OCI-LY3 (cell line): ENCODE measurements around the gene PDK1.

Source experiments
- H2AFZ ChIP-seq: fragments of 200-600, 300-600 bp; shearing (Covaris generic); 2 replicates; pipeline ENCODE4 v1.6.0; 2014; ENCODE audit warnings: antibody characterized with exemption, low read depth, low read length
- H3K27ac ChIP-seq: fragments of 200-600, 300-600 bp; sonication (generic); 2 replicates; pipeline ENCODE4 v1.5.1; 2014; ENCODE audit warnings: mild to moderate bottlenecking, low read length, moderate library complexity, mixed read lengths
- H3K27me3 ChIP-seq: fragments of 200-600, 300-600 bp; sonication (generic); 2 replicates; pipeline ENCODE4 v1.6.1; 2014; ENCODE audit warnings: low read depth, low read length, mixed read lengths
- H3K36me3 ChIP-seq: fragments of 200-600, 300-600 bp; sonication (generic); replicated peaks from 2 replicates; pipeline ENCODE3; 2014; ENCODE audit warnings: low read depth, low read length, mixed read lengths
- H3K4me1 ChIP-seq: fragments of 300-600, 200-600 bp; sonication (generic); 2 replicates; pipeline ENCODE4 v1.6.1; 2014; ENCODE audit warnings: low read length, mixed read lengths
- H3K4me2 ChIP-seq: fragments of 200-600, 300-600 bp; sonication (generic); 2 replicates; pipeline ENCODE4 v1.6.1; 2014; ENCODE audit warnings: low read length, mixed read lengths
- H3K4me3 ChIP-seq: fragments of 300-600, 200-600 bp; sonication (generic); 2 replicates; pipeline ENCODE4 v1.5.1; 2014; ENCODE audit warnings: antibody characterized with exemption, mild to moderate bottlenecking, low read length, moderate library complexity
- H3K79me2 ChIP-seq: fragments of 300-600, 200-600 bp; shearing (Covaris generic); 2 replicates; pipeline ENCODE4 v1.6.1; 2014; ENCODE audit warnings: mild to moderate bottlenecking, low read length, mixed read lengths
- H3K9ac ChIP-seq: fragments of 300-600, 200-600 bp; shearing (Covaris generic); 2 replicates; pipeline ENCODE4 v1.6.0; 2014; ENCODE audit warnings: mild to moderate bottlenecking, low read length, moderate library complexity
- H3K9me3 ChIP-seq: fragments of 200-600, 300-600 bp; shearing (Covaris generic); 2 replicates; pipeline ENCODE4 v1.6.1; 2014; ENCODE audit warnings: low read length, mixed read lengths; ENCODE audit not compliant: insufficient read depth
- H4K20me1 ChIP-seq: fragments of 200-600, 300-600 bp; sonication (generic); 2 replicates; pipeline ENCODE4 v1.6.1; 2016; ENCODE audit warnings: low read length, mixed read lengths; ENCODE audit not compliant: insufficient read depth
- EZH2phosphoT487 ChIP-seq: fragments of 200-600 bp; shearing (Covaris generic); IDR thresholded peaks from 2 replicates; pipeline ENCODE4 v1.6.1; 2018; ENCODE audit warnings: antibody characterized with exemption, mixed run types, low read depth
- TF ChIP-seq, protein P1 (sequence below): fragments of 200-600, 300-600 bp; sonication (generic); IDR thresholded peaks from 2 replicates; pipeline ENCODE4 v1.5.1; 2014; ENCODE audit warnings: antibody characterized with exemption, low read length, low read depth

Gene PDK1

DNA sequence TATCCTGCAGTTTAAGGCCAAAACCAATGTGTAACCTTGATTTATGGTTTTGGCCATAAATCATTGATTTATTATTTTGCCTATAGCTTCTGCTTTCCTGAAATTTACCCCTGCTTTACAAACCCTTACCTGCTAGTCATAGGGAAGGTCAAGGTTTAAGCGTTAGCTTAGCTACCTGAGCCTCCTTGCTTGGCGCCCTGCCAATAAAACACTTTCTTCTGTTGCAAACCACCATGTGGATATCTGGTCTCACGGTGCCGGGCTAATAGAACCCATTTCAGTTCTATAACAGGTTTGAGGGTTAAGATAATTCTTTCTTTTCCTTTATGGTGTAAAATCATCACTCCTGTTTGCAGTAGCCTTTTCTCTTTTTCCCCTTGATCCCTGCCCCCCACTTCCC, 72.2 kb downstream of the PDK1 start:
- Histone ChIP-seq H3K36me3 (peaks cover 25% of the 10 kb centered on the region), H4K20me1 (no peaks in the 10 kb centered on the region), H3K9ac (no peak overlapping the region), H3K27me3 (no peaks in the 10 kb centered on the region), H3K9me3 (no peaks in the 10 kb centered on the region), H3K4me1 (no peaks in the 10 kb centered on the region), H3K4me2 (no peak overlapping the region), H3K4me3 (no peak overlapping the region), H3K27ac (no peak overlapping the region), H3K79me2 (no peaks in the 10 kb centered on the region), H2AFZ (no peak overlapping the region)
- TF ChIP-seq, protein P1, sequence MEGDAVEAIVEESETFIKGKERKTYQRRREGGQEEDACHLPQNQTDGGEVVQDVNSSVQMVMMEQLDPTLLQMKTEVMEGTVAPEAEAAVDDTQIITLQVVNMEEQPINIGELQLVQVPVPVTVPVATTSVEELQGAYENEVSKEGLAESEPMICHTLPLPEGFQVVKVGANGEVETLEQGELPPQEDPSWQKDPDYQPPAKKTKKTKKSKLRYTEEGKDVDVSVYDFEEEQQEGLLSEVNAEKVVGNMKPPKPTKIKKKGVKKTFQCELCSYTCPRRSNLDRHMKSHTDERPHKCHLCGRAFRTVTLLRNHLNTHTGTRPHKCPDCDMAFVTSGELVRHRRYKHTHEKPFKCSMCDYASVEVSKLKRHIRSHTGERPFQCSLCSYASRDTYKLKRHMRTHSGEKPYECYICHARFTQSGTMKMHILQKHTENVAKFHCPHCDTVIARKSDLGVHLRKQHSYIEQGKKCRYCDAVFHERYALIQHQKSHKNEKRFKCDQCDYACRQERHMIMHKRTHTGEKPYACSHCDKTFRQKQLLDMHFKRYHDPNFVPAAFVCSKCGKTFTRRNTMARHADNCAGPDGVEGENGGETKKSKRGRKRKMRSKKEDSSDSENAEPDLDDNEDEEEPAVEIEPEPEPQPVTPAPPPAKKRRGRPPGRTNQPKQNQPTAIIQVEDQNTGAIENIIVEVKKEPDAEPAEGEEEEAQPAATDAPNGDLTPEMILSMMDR: no peak
- no peak for TF ChIP-seq EZH2phosphoT487

DNA sequence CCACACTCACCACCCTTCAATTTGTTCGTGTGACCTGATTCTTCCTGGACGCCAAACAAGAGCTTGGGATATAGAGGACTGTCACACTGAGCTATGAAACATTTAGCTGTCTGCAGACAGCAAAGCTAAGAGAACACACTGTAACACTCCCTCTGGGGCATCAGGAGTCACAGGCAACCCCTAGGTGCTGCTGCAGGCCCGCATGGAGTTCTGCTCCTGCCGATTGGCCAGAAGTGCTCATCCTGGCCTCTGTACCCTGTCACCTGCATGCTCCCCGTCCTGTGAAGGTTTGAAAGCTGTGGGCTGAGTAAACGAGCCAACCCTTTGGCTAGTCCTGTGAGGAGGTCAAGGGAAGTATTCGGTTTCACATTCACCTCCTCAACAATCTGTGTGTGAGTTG, 73.7 kb downstream of the PDK1 start:
- peaks cover 10% of the 10 kb centered on the region for H3K36me3 ChIP-seq
- no peak overlapping the region for H3K4me2 ChIP-seq
- H3K4me1 ChIP-seq: no peaks in the 10 kb centered on the region
- H4K20me1 ChIP-seq: no peaks in the 10 kb centered on the region
- H2AFZ ChIP-seq: no peak overlapping the region
- no peaks in the 10 kb centered on the region for H3K9me3 ChIP-seq
- no peak overlapping the region for H3K9ac ChIP-seq
- H3K27ac ChIP-seq: no peak overlapping the region
- no peak overlapping the region for H3K4me3 ChIP-seq
- TF ChIP-seq, protein P1: no peak
- TF ChIP-seq EZH2phosphoT487: no peak
- H3K27me3 ChIP-seq: no peaks in the 10 kb centered on the region
- no peaks in the 10 kb centered on the region for H3K79me2 ChIP-seq

DNA sequence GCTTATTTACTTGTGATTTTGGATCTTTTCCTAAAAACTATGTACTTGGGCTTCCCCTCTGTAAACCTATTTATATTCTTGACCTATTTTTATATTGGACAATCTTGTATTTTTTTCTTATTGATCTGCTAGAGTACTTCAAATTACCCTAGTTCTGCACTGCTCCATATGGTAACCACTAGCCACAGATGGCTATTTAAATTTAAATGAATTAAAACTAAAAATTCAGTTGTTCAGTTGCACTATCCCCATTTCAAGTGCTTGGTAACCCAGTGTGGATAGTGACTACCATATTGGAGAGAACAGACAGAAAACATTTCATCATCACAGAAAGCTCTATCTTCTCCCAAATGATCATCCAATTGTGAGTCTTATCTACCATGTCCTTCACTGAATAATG, 74.3 kb downstream of the PDK1 start:
- no peak overlapping the region for H3K4me3 ChIP-seq
- H3K79me2 ChIP-seq: no peaks in the 10 kb centered on the region
- no peak overlapping the region for H3K27ac ChIP-seq
- no peak overlapping the region for H2AFZ ChIP-seq
- H3K36me3 ChIP-seq: peaks cover 10% of the 10 kb centered on the region
- no peaks in the 10 kb centered on the region for H3K4me1 ChIP-seq
- no peak for TF ChIP-seq EZH2phosphoT487
- TF ChIP-seq, protein P1: no peak
- H3K27me3 ChIP-seq: no peaks in the 10 kb centered on the region
- no peak overlapping the region for H3K4me2 ChIP-seq
- H3K9me3 ChIP-seq: no peaks in the 10 kb centered on the region
- H4K20me1 ChIP-seq: no peaks in the 10 kb centered on the region
- no peak overlapping the region for H3K9ac ChIP-seq

DNA sequence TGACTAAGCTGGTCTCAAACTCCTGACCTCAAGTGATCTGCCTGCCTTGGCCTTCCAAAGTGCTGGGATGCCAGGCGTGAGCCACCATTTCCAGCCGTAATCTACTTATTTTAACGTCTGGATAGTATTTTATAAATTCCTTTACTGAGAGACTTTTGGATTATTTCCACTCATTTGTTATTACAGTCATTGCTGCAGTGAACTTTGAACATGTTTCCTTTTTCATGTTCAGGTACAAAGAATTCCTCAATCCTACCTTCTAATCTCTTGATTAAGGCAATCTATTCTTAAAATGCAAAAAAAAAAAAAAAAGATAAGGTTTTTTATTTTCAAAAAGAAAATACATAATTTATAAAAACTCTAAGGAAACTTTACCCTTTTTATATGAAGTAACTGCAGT, 78.6 kb downstream of the PDK1 start:
- Histone ChIP-seq H3K4me2 (no peak overlapping the region), H3K9me3 (no peaks in the 10 kb centered on the region), H3K27me3 (no peaks in the 10 kb centered on the region), H3K4me3 (no peak overlapping the region), H3K4me1 (no peaks in the 10 kb centered on the region), H2AFZ (no peak overlapping the region), H3K9ac (no peak overlapping the region), H4K20me1 (no peaks in the 10 kb centered on the region), H3K36me3 (peaks cover 3% of the 10 kb centered on the region), H3K27ac (no peak overlapping the region), H3K79me2 (no peaks in the 10 kb centered on the region)
- TF ChIP-seq, protein P1: no peak
- no peak for TF ChIP-seq EZH2phosphoT487
